GM13976 (cell line): ENCODE results near the gene ABCB9.

Source experiments
- DNase-seq: peaks from one replicate; pipeline ENCODE4 v3.0.0; 2012; ENCODE audit warnings: low spot score
- CTCF ChIP-seq: IDR thresholded peaks from 2 replicates; pipeline ENCODE4 v1.5.1; 2012; ENCODE audit warnings: borderline replicate concordance, mild to moderate bottlenecking; ENCODE audit not compliant: insufficient read depth; ENCODE audit errors: extremely low read depth, missing control alignments, control extremely low read depth
- in situ Hi-C: fragments of 300-500 bp; cut with MboI; formaldehyde crosslinking; loops from one replicate; pipeline ENCODE4 v1.12.0; 2022; ENCODE audit warnings: low sequenced_read_pairs, mixed read lengths, inconsistent platforms; ENCODE audit not compliant: unreplicated experiment

ABCB9 gene

GRCh38 chr12:122995503-122996187, 29.4 kb upstream of the ABCB9 start:
- no peak for TF ChIP-seq CTCF
- in situ Hi-C loops, result no loop called here
- no peak for DNase-seq

GRCh38 chr12:122994781-122995502, 28.7 kb upstream of the ABCB9 start:
- DNase-seq, result no peak
- TF ChIP-seq CTCF, result no peak
- in situ Hi-C loops, result no loop called here

- no peak for DNase-seq
- in situ Hi-C loops, result no loop called here
- no peak for TF ChIP-seq CTCF
Measured at GRCh38 chr12:122994140-122994675, 27.9 kb upstream of the ABCB9 start.

GRCh38 chr12:122992386-122992785, 26.1 kb upstream of the ABCB9 start:
- no peak for TF ChIP-seq CTCF
- no peak for DNase-seq
- in situ Hi-C loops, result no loop called here

- no peak for DNase-seq
- in situ Hi-C loops, result no loop called here
- TF ChIP-seq CTCF, result no peak
Measured at GRCh38 chr12:122991623-122992275, 25.5 kb upstream of the ABCB9 start.

- in situ Hi-C loops, result no loop called here
- DNase-seq, result no peak
- TF ChIP-seq CTCF, result no peak
Measured at GRCh38 chr12:122990961-122991622, 24.8 kb upstream of the ABCB9 start.
